SK-N-SH (cell line): ENCODE measurements around the gene NADK. TPM values are rescaled to one million over a fixed set of nuclear protein-coding genes. Genes with fewer than 3 reads are reported as not detected.

Source experiments
- CTCF ChIA-PET: fragments of 300-600, 350-600 bp; formaldehyde crosslinking; extraction: SDS; loops from one replicate; lab custom pipeline; 2021; lab: Yijun Ruan, JAX
- POLR2A ChIA-PET: fragments of 350-600 bp; sonication (Branson Sonifier 250); formaldehyde crosslinking; extraction: SDS; loops from one replicate; lab custom pipeline; 2020; ENCODE audit warnings: antibody characterized with exemption, inconsistent platforms; lab: Yijun Ruan, JAX
- DNase-seq: peaks from one replicate; pipeline ENCODE4 v3.0.0; 2012
- H2AFZ ChIP-seq: fragments of 200-600 bp; sonication (generic); 2 replicates; pipeline ENCODE4 v1.8.1; 2016; ENCODE audit warnings: antibody characterized with exemption, mild to moderate bottlenecking, low read depth
- H3F3A ChIP-seq: fragments of 200-600 bp; sonication (generic); replicated peaks from 2 replicates; pipeline ENCODE3; 2016; ENCODE audit warnings: antibody characterized with exemption, mild to moderate bottlenecking; ENCODE audit not compliant: insufficient read depth
- H3K27ac ChIP-seq, 2 experiments: fragments of 200-500 bp in 1 of 2; fragments of 200-600 bp in 1 of 2; sonication (Bioruptor generic) in 1 of 2; sonication (generic), shearing (Covaris generic) in 1 of 2; 2 replicates each; pipeline versions ENCODE4 v1.5.1 to v1.6.1; 2014 to 2016; ENCODE audit warnings: low read depth in 2 of 2, inconsistent platforms in 1 of 2, low read length in 1 of 2, mild to moderate bottlenecking in 1 of 2, mixed read lengths in 1 of 2
- H3K27me3 ChIP-seq: fragments of 200-600 bp; sonication (generic), shearing (Covaris generic); 2 replicates; pipeline ENCODE4 v1.6.1; 2016; ENCODE audit warnings: mixed run types; ENCODE audit not compliant: insufficient read depth
- H3K36me3 ChIP-seq, 2 experiments: fragments of 200-500 bp in 1 of 2; fragments of 200-600 bp in 1 of 2; sonication (Bioruptor generic) in 1 of 2; sonication (generic) in 1 of 2; replicated peaks in 1 of 2; 2 replicates each; pipeline versions ENCODE3 to v1.5.1; 2014 to 2016; ENCODE audit warnings: low read length in 1 of 2, mild to moderate bottlenecking in 1 of 2; ENCODE audit not compliant: insufficient read depth in 2 of 2, control insufficient read depth in 1 of 2
- H3K4me1 ChIP-seq, 2 experiments: fragments of 200-500 bp in 1 of 2; fragments of 200-600 bp in 1 of 2; sonication (Bioruptor generic) in 1 of 2; sonication (generic), shearing (Covaris generic) in 1 of 2; 2 replicates each; pipeline versions ENCODE4 v1.5.1 to v1.6.1; 2014 to 2016; ENCODE audit warnings: low read depth in 1 of 2, low read length in 1 of 2, mixed run types in 1 of 2; ENCODE audit not compliant: insufficient read depth in 2 of 2, control insufficient read depth in 1 of 2
- H3K4me2 ChIP-seq: fragments of 200-600 bp; sonication (generic), shearing (Covaris generic); 2 replicates; pipeline ENCODE4 v1.6.1; 2017; ENCODE audit warnings: mixed run types
- H3K4me3 ChIP-seq, 2 experiments: fragments of 200-500 bp in 1 of 2; fragments of 200-600 bp in 1 of 2; sonication (Bioruptor generic) in 1 of 2; sonication (generic), shearing (Covaris generic) in 1 of 2; 2 replicates each; pipeline versions ENCODE4 v1.5.1 to v1.8.1; 2014 to 2016; ENCODE audit warnings: low read depth in 2 of 2, inconsistent platforms in 1 of 2, low read length in 1 of 2, mild to moderate bottlenecking in 1 of 2, mixed read lengths in 1 of 2, moderate library complexity in 1 of 2
- H3K79me2 ChIP-seq: fragments of 200-600 bp; sonication (generic); 2 replicates; pipeline ENCODE4 v1.8.1; 2017; ENCODE audit warnings: mild to moderate bottlenecking; ENCODE audit not compliant: insufficient read depth
- H3K9ac ChIP-seq: fragments of 200-600 bp; sonication (generic); 2 replicates; pipeline ENCODE4 v1.6.1; 2017; ENCODE audit warnings: mixed run types
- H3K9me2 ChIP-seq: fragments of 200-600 bp; sonication (generic); 2 replicates; pipeline ENCODE4 v1.6.1; 2017; ENCODE audit warnings: mixed run types
- H3K9me3 ChIP-seq: fragments of 200-600 bp; sonication (generic); 2 replicates; pipeline ENCODE4 v1.6.1; 2017; ENCODE audit warnings: mixed run types, mild to moderate bottlenecking, moderate library complexity
- H4K20me1 ChIP-seq: fragments of 200-600 bp; sonication (generic); 2 replicates; pipeline ENCODE4 v1.6.1; 2017; ENCODE audit warnings: mild to moderate bottlenecking, mixed run types; ENCODE audit not compliant: insufficient read depth
- CTCF ChIP-seq: fragments of 200-600 bp; sonication (generic); IDR thresholded peaks from 2 replicates; pipeline ENCODE4 v1.6.1; 2017; ENCODE audit warnings: antibody characterized with exemption, mild to moderate bottlenecking, moderate library complexity
- ELF1 ChIP-seq: IDR thresholded peaks from 2 replicates; pipeline ENCODE4 v1.4.0; 2012
- EP300 ChIP-seq, 2 experiments: IDR thresholded peaks; 2 replicates each; pipeline versions ENCODE4 v1.4.0 to v1.6.1; 2012; ENCODE audit warnings: borderline replicate concordance in 1 of 2, low read depth in 1 of 2, low read length in 1 of 2
- EZH2phosphoT487 ChIP-seq: fragments of 200-600 bp; sonication (generic); IDR thresholded peaks from 2 replicates; pipeline ENCODE4 v1.6.1; 2017; ENCODE audit warnings: low read depth, mixed run types, mild to moderate bottlenecking, antibody characterized with exemption, moderate library complexity, borderline replicate concordance
- FOSL2 ChIP-seq: IDR thresholded peaks from 2 replicates; pipeline ENCODE4 v1.4.0; 2012; ENCODE audit warnings: low read depth, mild to moderate bottlenecking, moderate library complexity, borderline replicate concordance
- GABPA ChIP-seq: IDR thresholded peaks from 2 replicates; pipeline ENCODE4 v1.4.0; 2012; ENCODE audit warnings: low read depth, mild to moderate bottlenecking
- GATA2 ChIP-seq: sonication (generic); formaldehyde crosslinking; IDR thresholded peaks from 2 replicates; pipeline ENCODE4 v1.5.0; 2020; ENCODE audit warnings: mild to moderate bottlenecking, missing genetic modification reagents
- IRF3 ChIP-seq: fragments of 150-350 bp; IDR thresholded peaks from 2 replicates; pipeline ENCODE4 v1.6.1; 2016; ENCODE audit warnings: mild to moderate bottlenecking, low read depth, low read length
- PBX3 ChIP-seq: IDR thresholded peaks from 2 replicates; pipeline ENCODE4; 2012
- RCOR1 ChIP-seq: fragments of 150-350 bp; IDR thresholded peaks from 2 replicates; pipeline ENCODE4 v1.6.1; 2017; ENCODE audit warnings: antibody characterized with exemption, low read length
- TAF1 ChIP-seq: IDR thresholded peaks from 2 replicates; pipeline ENCODE4 v1.6.1; 2012; ENCODE audit warnings: low read depth, mild to moderate bottlenecking, low read length, moderate library complexity, borderline replicate concordance
- TCF12 ChIP-seq: IDR thresholded peaks from 2 replicates; pipeline ENCODE4 v1.4.0; 2012
- TEAD4 ChIP-seq: IDR thresholded peaks from 2 replicates; pipeline ENCODE4 v1.4.0; 2012; ENCODE audit warnings: mild to moderate bottlenecking, borderline replicate concordance; ENCODE audit not compliant: insufficient read depth
- USF2 ChIP-seq: fragments of 150-350 bp; IDR thresholded peaks from 2 replicates; pipeline ENCODE4 v1.6.1; 2017; ENCODE audit warnings: antibody characterized with exemption, low read length, low read depth, borderline replicate concordance
- ZBTB33 ChIP-seq: IDR thresholded peaks from 2 replicates; pipeline ENCODE4 v1.4.0; 2012; ENCODE audit warnings: low read depth, borderline replicate concordance
- WGBS: methylation state at CpG from one replicate; pipeline ENCODE4 v1.1.6; 2017; ENCODE audit warnings: low lambda C conversion rate; 5-methylcytosine and 5-hydroxymethylcytosine counted together
- polyA plus RNA-seq, 3 experiments: library from polyadenylated mRNA; depleted of rRNA; stranded (reverse); fragments of >200 nt; gene quantifications; 2 replicates each; pipeline ENCODE4 v1.2.3, GENCODE V29; 2012

NADK gene
- polyA plus RNA-seq, 1 of the 3 experiments (the other 2 are of a cell fraction) = 70.4 TPM

- H3K9ac ChIP-seq = no peak overlapping the region
- no peak overlapping the region for H3K4me2 ChIP-seq
- 71% methylated on average over 5 of the region's 7 CpGs for WGBS
- H3K79me2 ChIP-seq = peaks cover 29% of the 10 kb centered on the region
- H3K4me3 ChIP-seq = no peak overlapping the region
- ChIA-PET CTCF (interaction anchor here (5.6 kb wide), 1 partner anchor 126 kb away, joined by 54 read pairs; no protein-coding TSS in a partner anchor), POLR2A (no interaction called here)
- TF ChIP-seq TEAD4 = no peak
- 0 out of 2 replicates have a peak, but pooled peaks have one; percentile 11 for TF ChIP-seq RCOR1
- TF ChIP-seq GATA2 = peak; percentile 41
- TF ChIP-seq EP300 (IDR thresholded peaks at IDR 0.05; ENCODE audit: borderline replicate concordance in 1 of 2, low read depth in 1 of 2, low read length in 1 of 2) = peak in 1 of 2 experiments; percentile 23; a peak in 1 of 4 replicates
- H3K9me2 ChIP-seq = no peaks in the 10 kb centered on the region
- peaks cover 6 to 15% of the 10 kb centered on the region in 2 experiments for H3K36me3 ChIP-seq
- peaks cover 4 to 32% of the 10 kb centered on the region in 2 experiments; a peak in 2 of 4 replicates for H3K4me1 ChIP-seq
- H3F3A ChIP-seq = peaks cover 34% of the 10 kb centered on the region
- H3K27me3 ChIP-seq = no peaks in the 10 kb centered on the region
- H3K27ac ChIP-seq = peak overlapping the region in 1 of 2 experiments; percentile 78; a peak in 2 of 4 replicates
- H3K9me3 ChIP-seq = no peaks in the 10 kb centered on the region
- peaks cover 18% of the 10 kb centered on the region for H4K20me1 ChIP-seq
- no peak overlapping the region for H2AFZ ChIP-seq
- peak; percentile 78 for DNase-seq
Observed at GRCh38 chr1:1780598-1781525, 2.6 kb upstream of the NADK start.

- Histone ChIP-seq H3K36me3 (peaks cover 2 to 5% of the 10 kb centered on the region in 2 experiments), H3K4me1 (peaks cover 4 to 38% of the 10 kb centered on the region in 2 experiments; a peak in 2 of 4 replicates), H3K27ac (peak overlapping the region in 1 of 2 experiments; percentile 78; a peak in 2 of 4 replicates), H3K9me3 (no peaks in the 10 kb centered on the region), H3K9me2 (no peaks in the 10 kb centered on the region), H3F3A (peaks cover 32% of the 10 kb centered on the region), H3K27me3 (no peaks in the 10 kb centered on the region), H3K4me3 (no peak overlapping the region), H4K20me1 (peaks cover 24% of the 10 kb centered on the region), H3K9ac (no peak overlapping the region), H3K4me2 (no peak overlapping the region), H3K79me2 (peaks cover 31% of the 10 kb centered on the region), H2AFZ (no peak overlapping the region)
- ChIA-PET POLR2A (interaction anchor here (0.7 kb wide), 1 partner anchor 68 kb away, joined by 3 read pairs; no protein-coding TSS in a partner anchor), CTCF (interaction anchor here (1.3 to 5.6 kb wide), 4 partner anchors 52 to 265 kb away, joined by 3 to 54 read pairs (median 3); no protein-coding TSS in a partner anchor)
- WGBS = 94% methylated on average over 17 of the region's 19 CpGs
- no peak for DNase-seq
- TF ChIP-seq ELF1 = no peak
- TF ChIP-seq TAF1 = no peak
- no peak for TF ChIP-seq ZBTB33
- no peak for TF ChIP-seq TCF12
- no peak for TF ChIP-seq FOSL2
- no peak for TF ChIP-seq EZH2phosphoT487
- no peak for TF ChIP-seq CTCF
- no peak for TF ChIP-seq IRF3
- no peak for TF ChIP-seq USF2
- TF ChIP-seq GABPA = no peak
- TF ChIP-seq RCOR1 = no peak
- no peak for TF ChIP-seq PBX3
Observed at GRCh38 chr1:1779691-1780597, 1.7 kb upstream of the NADK start.
